Activated T-cell treated with anti-CD3 and anti-CD28 coated beads, Interleukin-2, amount 50 U/mL, for 24 hours (primary cell): ENCODE results near the gene IL1RN.

Experiments
- DNase-seq: peaks from one replicate; pipeline ENCODE4 v3.0.0-alpha.2; 2020
- H3K27ac Mint-ChIP-seq: 2 replicates; pipeline ENCODE4 v1.8.0; 2020; ENCODE audit warnings: mild to moderate bottlenecking, mixed read lengths
- H3K27me3 Mint-ChIP-seq: 2 replicates; pipeline ENCODE4 v1.8.0; 2020; ENCODE audit warnings: mixed read lengths
- H3K36me3 Mint-ChIP-seq: 2 replicates; pipeline ENCODE4 v1.8.0; 2020; ENCODE audit warnings: low read depth, mixed read lengths
- H3K4me1 Mint-ChIP-seq: 2 replicates; pipeline ENCODE4 v1.8.0; 2020; ENCODE audit warnings: low read depth, mixed read lengths
- H3K4me3 Mint-ChIP-seq: 2 replicates; pipeline ENCODE4 v1.8.0; 2020; ENCODE audit warnings: mild to moderate bottlenecking, moderate library complexity, mixed read lengths
- H3K9me3 Mint-ChIP-seq: 2 replicates; pipeline ENCODE4 v1.8.0; 2020; ENCODE audit warnings: mixed read lengths

The IL1RN gene

DNA sequence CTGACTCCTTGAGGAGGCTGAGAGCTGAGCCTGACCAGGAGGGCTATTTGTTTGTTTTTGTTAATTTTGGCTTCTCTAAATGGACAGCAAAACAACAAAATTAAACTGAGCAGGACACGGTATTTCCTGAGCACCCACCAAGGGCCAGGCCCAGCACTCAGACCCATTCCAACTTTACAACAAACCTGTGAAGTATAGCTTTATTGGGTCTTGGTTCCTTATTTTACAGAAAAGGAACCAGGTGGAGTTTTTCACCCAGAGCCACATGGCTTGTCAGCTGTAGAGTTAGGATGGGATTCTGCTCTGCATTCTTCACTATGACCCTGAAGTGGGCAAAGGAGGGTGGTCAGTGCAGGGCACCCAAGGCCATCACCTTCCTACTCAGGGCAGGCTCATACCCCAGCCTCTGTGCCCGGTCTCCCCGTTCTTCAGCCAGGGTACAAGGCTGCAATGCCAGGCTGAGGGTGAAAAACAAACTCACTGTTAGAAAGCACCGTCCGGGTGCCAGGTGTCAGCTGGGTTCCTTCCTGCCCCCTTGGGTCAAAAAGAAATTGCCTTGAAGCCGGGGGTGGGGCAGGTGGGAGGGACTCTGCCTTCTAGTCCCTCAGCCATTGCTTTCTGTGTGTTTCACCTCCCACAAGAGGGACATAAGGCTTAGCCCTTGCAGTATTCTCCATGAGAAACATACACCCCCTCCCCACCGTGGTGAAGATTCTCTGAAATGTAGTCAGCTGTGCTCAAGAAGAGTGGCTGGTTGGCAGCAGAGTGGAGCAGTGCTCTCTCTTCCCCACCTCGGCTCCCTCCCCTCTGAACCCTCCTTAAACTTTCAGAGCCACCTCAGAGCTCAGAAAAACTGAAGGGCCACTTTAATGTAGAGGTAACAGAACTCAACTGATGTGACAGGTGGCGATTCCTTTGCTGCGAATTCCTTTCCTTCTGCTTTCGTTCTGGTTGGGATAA is 48.6 kb downstream of the IL1RN start:
- Mint-ChIP-seq H3K9me3 (peaks cover 5% of the 10 kb centered on the region), H3K27ac (peak overlapping the region; percentile 96), H3K27me3 (no peaks in the 10 kb centered on the region), H3K36me3 (peaks cover 80% of the 10 kb centered on the region), H3K4me1 (peaks cover 83% of the 10 kb centered on the region), H3K4me3 (peak overlapping the region; percentile 96)
- DNase-seq, result no peak

DNA sequence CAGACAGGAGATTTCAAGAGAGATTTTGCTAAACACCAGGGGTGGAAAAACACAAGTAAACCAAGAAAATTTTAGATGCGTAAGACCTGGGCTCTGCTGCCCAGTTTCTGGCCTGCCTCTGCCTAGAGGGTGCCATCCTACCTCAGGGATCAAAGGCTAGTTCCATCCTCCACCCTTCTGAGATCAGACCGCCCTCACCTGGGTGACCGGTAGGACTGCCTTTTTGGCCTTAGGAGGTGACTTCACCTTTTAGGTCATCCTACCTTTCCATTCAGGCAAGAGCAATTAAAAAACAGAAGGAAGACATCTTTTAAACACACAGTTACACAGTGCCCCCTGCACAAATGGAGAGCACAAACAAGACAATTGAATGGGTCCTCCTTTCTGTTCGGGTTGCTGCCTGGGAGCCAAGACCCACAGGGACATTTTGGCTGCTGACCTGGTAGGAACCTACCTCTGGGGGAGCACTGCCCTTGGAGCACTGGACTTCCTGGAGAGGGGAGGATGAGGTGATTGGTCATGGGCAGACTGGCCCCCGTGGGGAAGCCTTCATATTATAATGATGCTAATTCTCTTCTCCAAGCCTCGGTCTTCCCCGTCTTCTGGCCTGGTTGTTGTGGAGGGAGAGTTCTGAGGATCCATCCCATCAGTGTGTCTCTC is 49.4 kb downstream of the IL1RN start:
- Mint-ChIP-seq H3K27me3 (no peaks in the 10 kb centered on the region), H3K36me3 (peaks cover 80% of the 10 kb centered on the region), H3K4me1 (peaks cover 83% of the 10 kb centered on the region), H3K4me3 (peak overlapping the region; percentile 96), H3K27ac (peak overlapping the region; percentile 96), H3K9me3 (no peaks in the 10 kb centered on the region)
- DNase-seq, result no peak

DNA sequence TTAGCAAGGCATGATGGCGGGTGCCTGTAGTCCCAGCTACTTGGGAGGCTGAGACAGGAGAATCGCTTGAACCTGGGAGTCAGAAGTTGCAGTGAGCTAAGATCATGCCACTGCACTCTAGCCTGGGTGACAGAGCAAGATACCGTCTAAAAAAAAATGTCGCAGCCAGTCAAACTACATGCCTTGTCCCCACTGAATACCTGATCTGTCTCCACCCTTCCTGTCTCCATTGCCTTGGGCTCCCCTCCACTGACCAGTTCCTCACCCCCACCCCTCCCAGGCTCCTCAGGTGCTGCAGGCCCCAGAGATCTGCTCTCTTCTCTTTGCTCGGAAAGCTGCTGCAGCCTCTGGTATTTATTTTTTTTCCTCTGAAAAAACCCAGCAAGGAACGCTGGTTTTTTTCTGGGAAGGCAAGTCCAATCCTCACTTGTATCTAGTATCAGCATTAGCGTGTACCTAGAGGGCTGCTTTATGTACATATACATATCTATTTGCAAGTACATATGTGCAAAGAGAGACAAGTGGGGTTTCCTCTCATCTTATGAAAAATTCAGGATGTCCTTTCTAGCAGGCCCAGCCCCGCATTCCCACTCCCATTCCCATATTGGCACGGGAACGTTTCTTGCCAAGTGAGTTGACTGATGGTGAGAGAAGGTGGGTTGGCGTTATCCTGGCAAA is 50.8 kb downstream of the IL1RN start:
- no peaks in the 10 kb centered on the region for H3K27me3 Mint-ChIP-seq
- peak overlapping the region; percentile 96 for H3K27ac Mint-ChIP-seq
- H3K4me3 Mint-ChIP-seq, result peak overlapping the region; percentile 28
- peaks cover 82% of the 10 kb centered on the region for H3K4me1 Mint-ChIP-seq
- H3K9me3 Mint-ChIP-seq, result no peaks in the 10 kb centered on the region
- DNase-seq, result no peak
- peaks cover 94% of the 10 kb centered on the region for H3K36me3 Mint-ChIP-seq

DNA sequence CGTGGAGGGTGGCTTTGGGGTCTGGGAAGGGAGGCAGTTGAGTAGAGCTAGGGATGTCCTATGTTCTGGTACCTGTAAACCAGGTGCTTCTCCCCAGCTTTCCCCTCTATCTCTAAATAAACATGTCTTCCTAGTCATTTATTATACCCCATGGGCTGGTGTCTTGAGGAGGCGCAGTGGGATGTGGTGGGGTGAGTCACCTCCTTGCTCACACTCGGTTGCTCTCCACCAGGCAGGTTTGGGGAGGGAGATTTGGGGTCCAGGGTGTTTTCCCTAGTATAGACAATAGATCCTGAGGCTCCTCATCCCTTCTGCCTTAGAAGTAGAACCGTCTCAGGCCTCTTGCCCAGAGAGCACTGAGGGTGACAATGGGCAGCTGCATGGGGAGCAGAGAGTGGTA is 51.5 kb downstream of the IL1RN start:
- no peaks in the 10 kb centered on the region for H3K9me3 Mint-ChIP-seq
- H3K4me1 Mint-ChIP-seq, result peaks cover 83% of the 10 kb centered on the region
- no peaks in the 10 kb centered on the region for H3K27me3 Mint-ChIP-seq
- peak overlapping the region; percentile 28 for H3K4me3 Mint-ChIP-seq
- peak; percentile 63 for DNase-seq
- H3K36me3 Mint-ChIP-seq, result peaks cover 99% of the 10 kb centered on the region
- peak overlapping the region; percentile 96 for H3K27ac Mint-ChIP-seq

DNA sequence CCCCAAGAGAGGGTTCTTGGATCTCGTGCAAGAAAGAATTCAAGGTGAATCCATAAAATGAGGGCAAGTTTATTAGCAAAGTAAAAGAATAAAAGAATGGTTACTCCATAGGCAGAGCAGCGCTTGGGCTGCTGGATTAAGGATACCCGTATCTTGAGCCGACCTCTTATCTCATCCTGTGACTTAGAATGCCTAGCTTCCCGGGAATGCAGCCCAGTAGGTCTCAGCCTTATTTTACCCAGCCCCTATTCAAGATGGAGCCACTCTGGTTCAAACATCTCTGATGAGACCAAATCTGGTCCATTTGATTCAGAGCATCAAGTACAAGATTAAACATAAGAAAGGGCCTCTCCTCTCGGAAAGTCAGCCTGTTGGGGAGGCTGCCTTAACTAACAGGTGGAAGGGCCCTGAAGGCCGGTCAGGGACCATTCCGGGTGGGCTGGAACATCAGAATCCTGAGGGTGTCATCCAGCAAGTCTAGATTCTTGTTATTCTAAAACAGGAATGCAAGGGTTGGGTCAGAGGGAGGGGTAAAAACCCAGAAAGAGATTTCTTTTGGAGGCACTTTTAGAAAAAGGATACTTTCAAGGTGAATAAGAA is 52.1 kb downstream of the IL1RN start:
- no peak for DNase-seq
- no peaks in the 10 kb centered on the region for H3K27me3 Mint-ChIP-seq
- H3K4me1 Mint-ChIP-seq, result peaks cover 85% of the 10 kb centered on the region
- H3K4me3 Mint-ChIP-seq, result peak overlapping the region; percentile 28
- H3K27ac Mint-ChIP-seq, result peak overlapping the region; percentile 96
- peaks cover 95% of the 10 kb centered on the region for H3K36me3 Mint-ChIP-seq
- no peaks in the 10 kb centered on the region for H3K9me3 Mint-ChIP-seq

DNA sequence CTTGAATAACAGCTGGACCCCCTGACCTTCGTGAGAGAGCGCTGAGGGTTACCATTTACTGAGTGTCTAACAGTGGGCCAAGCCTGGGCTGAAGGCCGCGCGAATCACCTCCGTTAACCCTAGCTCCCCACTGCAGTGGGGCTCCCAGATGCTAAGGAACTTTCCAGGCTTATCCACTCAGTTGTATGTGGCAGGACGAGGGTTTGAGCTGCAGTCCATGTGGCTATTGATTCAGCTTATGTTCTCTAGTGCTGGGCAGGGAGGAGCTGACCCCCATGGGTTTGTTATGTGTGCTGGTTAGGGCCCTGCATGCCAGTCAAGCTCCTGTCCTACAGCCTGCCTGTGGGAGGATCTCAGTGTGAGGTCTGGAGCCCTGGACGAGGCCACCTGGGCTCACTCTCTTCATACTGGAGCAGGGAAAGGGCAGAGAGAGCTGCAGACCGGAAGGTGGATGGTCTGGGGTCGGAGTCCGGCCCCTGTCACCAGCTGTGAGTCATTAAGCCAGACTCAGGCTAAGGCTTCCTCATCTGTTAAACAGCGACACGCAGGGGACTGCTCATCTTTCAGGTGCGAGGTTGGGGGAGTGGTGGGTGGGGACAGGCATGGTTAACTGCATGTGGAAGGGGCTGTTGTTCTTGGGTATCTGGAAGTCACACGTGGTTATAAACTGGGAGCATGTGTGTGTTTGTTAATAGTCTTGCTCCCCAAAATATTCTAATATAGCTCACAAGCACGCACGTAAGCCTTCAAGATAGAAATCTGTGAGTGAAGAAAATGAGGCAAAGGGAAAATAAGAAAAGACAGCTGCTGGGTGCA is 52.9 kb downstream of the IL1RN start:
- H3K9me3 Mint-ChIP-seq, result no peaks in the 10 kb centered on the region
- peaks cover 88% of the 10 kb centered on the region for H3K4me1 Mint-ChIP-seq
- H3K27ac Mint-ChIP-seq, result peak overlapping the region; percentile 96
- H3K4me3 Mint-ChIP-seq, result peak overlapping the region; percentile 65
- peak; percentile 51 for DNase-seq
- no peaks in the 10 kb centered on the region for H3K27me3 Mint-ChIP-seq
- peaks cover 95% of the 10 kb centered on the region for H3K36me3 Mint-ChIP-seq

DNA sequence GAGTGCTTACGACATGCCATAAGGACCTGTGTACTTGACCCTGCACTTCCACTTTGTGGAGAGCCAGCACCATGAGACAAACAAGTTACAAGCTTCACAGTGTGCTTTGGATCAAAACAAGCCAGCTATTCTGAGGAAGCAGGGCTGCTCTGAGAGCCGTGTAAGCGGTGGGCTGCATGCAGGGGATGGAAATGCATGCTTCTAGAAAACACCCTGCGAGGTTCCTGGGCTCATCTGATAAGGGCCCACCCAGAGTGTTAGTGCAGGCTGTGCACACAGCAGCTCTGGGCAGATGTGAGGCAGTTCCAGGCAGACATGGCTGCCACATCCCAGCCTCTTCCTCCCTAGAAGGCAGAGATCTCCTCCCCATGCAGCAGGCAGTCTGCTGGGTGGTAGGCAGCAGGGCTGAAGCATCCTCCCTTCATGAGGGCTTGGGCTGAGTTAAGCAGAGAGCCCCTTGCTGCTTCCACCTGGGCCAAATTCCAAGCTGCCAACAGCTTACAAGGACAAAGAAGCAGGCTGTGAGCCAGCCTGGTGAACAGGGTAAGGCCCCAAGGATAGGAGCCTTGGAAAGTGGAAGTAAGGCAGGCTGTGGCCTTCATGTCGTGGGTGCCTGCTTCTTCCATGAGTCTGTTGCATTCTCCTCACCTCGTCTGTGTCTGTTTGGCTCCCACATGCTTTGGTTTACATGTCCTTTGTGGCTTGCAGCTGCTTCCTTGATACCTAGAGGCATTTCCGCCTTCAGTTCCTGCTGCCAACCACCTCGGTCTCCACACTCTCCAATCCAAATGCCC is 54.1 kb downstream of the IL1RN start:
- Mint-ChIP-seq H3K27me3 (no peaks in the 10 kb centered on the region), H3K9me3 (no peaks in the 10 kb centered on the region), H3K36me3 (peaks cover 96% of the 10 kb centered on the region), H3K4me3 (peak overlapping the region; percentile 65), H3K27ac (peak overlapping the region; percentile 96), H3K4me1 (peaks cover 93% of the 10 kb centered on the region)
- peak; percentile 38 for DNase-seq

DNA sequence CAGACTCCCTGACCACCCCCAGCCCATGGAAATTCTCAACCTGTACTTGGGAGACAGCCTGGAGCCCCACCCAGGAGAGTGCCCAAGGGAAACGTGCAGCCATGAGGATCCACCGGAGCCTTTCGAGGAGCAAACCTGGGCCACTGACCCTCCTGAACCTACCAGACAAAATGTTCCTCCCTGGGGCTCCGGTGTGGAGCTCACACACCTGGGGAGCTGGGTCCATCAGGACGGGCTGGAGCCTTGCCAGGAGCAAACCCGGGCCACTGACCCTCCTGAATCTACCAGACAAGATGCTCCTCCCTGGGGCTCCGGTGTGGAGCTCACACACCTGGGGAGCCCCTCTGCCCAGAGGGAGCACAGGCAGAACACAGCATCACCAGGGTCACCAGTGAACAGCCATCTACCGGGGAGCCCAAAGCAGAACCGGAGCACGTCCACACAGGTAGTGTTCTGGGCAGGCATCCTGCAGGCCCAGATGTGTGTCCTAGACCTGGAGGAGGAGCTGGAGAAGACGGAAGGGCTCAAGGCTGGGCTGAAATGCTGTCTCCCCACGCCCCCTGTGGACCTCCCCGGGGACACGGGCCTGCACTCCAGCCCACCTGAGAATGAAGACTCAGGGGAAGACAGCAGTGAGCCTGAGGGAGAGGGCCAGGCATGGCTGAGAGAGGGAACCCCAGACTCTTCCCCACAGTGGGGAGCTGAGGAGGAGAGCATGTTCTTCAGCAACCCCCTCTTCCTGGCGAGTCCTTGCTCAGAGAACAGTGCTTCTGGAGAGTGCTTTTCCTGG is 55.3 kb downstream of the IL1RN start:
- Mint-ChIP-seq H3K4me1 (peaks cover 93% of the 10 kb centered on the region), H3K36me3 (peaks cover 96% of the 10 kb centered on the region), H3K4me3 (no peak overlapping the region)

DNA sequence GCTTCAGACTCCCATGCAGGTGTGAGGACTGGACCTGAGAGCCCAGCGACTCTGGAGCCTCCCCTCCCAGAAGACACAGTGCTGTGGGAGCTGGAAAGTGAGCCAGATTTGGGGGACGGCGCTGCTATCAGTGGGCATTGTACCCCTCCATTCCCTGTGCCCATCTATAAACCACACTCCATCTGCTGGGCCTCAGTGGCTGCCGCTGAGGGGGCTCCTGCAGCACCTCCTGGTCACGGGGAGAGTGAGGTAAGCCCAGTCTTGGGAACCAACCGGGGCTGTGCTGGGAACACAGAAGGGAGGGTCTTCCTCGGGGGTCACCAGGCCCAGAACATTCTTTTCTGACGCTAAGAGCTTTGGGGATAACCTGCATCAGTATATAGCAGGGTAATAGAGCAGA is 55.9 kb downstream of the IL1RN start:
- H3K27ac Mint-ChIP-seq, result peak overlapping the region; percentile 15
- H3K9me3 Mint-ChIP-seq, result no peaks in the 10 kb centered on the region
- H3K4me3 Mint-ChIP-seq, result no peak overlapping the region
- peaks cover 91% of the 10 kb centered on the region for H3K4me1 Mint-ChIP-seq
- no peak for DNase-seq
- H3K36me3 Mint-ChIP-seq, result peaks cover 96% of the 10 kb centered on the region
- no peaks in the 10 kb centered on the region for H3K27me3 Mint-ChIP-seq

More for the DNA sequence above, 55.3 kb downstream of the IL1RN start:
- no peaks in the 10 kb centered on the region for H3K9me3 Mint-ChIP-seq
- H3K27ac Mint-ChIP-seq, result peak overlapping the region; percentile 96
- peak; percentile 28 for DNase-seq
- H3K27me3 Mint-ChIP-seq, result no peaks in the 10 kb centered on the region
